ENCODE results near the gene CATSPER1.

The CATSPER1 gene

GRCh38 chr11:65968600-65969482 lies 57.4 kb downstream of the CATSPER1 start:
- no peak for TF ChIP-seq GATA1 (IDR thresholded peaks at IDR 0.05; ENCODE audit: low read depth, low read length)
- no peak for TF ChIP-seq POLR2A (IDR thresholded peaks at IDR 0.05; ENCODE audit: low read length)
- DNase-seq: peak in 1 of 2 experiments; percentile 17

- no peak for DNase-seq
- TF ChIP-seq POLR2A (IDR thresholded peaks at IDR 0.05; ENCODE audit: low read length) (no peak), GATA1 (IDR thresholded peaks at IDR 0.05; ENCODE audit: low read depth, low read length) (no peak)
Measured at GRCh38 chr11:65967329-65967934, 58.8 kb downstream of the CATSPER1 start.

Measured in erythroblast (primary cell).